ENCODE data around the gene POU2AF2. TPM values are rescaled to one million over a fixed set of nuclear protein-coding genes. Genes with fewer than 3 reads are reported as not detected.
"Not testable (repeated sequence)": the region's sequence is repeated elsewhere in the genome, so short reads cannot be mapped to it uniquely, and the experiment has no call there.

POU2AF2 gene
- not detected for polyA plus RNA-seq (ENCODE audit: insufficient read length)
- long read RNA-seq, donor 1 = 0 reads
- long read RNA-seq, donor 2 = 0 reads
- long read RNA-seq, donor 3 = 0 reads
- long read RNA-seq, donor 4 = 0 reads
- long read RNA-seq, donor 5 = 0 reads
- long read RNA-seq, donor 6 = 0 reads
- long read RNA-seq, donor 7 = 0 reads
- long read RNA-seq, donor 8 = 0 reads

GRCh38 chr11:111245425-111245824 lies at the start of gene POU2AF2:
POU2AF2 (plus strand) TSS chr11:111245725; CDS start chr11:111245854, 129 bp downstream.
- DNase-seq = no peak

GRCh38 chr11:111200010-111200534 lies 45.5 kb upstream of the POU2AF2 start:
- DNase-seq = no peak

- DNase-seq = no peak
Measured at GRCh38 chr11:111204211-111204610, 41.3 kb upstream of the POU2AF2 start.

GRCh38 chr11:111205632-111206385 lies 39.7 kb upstream of the POU2AF2 start:
- DNase-seq = no peak

GRCh38 chr11:111206472-111206871 lies 39.1 kb upstream of the POU2AF2 start:
- DNase-seq = no peak

- DNase-seq = no peak
Measured at GRCh38 chr11:111207213-111207612, 38.3 kb upstream of the POU2AF2 start.

- DNase-seq = no peak
Measured at GRCh38 chr11:111209543-111210355, 35.8 kb upstream of the POU2AF2 start.

- DNase-seq = no peak
Measured at GRCh38 chr11:111213256-111213655, 32.3 kb upstream of the POU2AF2 start.

- DNase-seq = no peak
Measured at GRCh38 chr11:111220721-111221120, 24.8 kb upstream of the POU2AF2 start.

GRCh38 chr11:111221208-111221607 lies 24.3 kb upstream of the POU2AF2 start:
- DNase-seq = no peak

- not testable (repeated sequence) for DNase-seq
Measured at GRCh38 chr11:111221936-111222335, 23.6 kb upstream of the POU2AF2 start.

GRCh38 chr11:111222821-111223455 lies 22.6 kb upstream of the POU2AF2 start:
- DNase-seq = not testable (repeated sequence)

- DNase-seq = no peak
Measured at GRCh38 chr11:111225881-111226280, 19.6 kb upstream of the POU2AF2 start.

GRCh38 chr11:111229604-111230003 lies 15.9 kb upstream of the POU2AF2 start:
- no peak for DNase-seq

- no peak for DNase-seq
Measured at GRCh38 chr11:111230122-111230465, 15.4 kb upstream of the POU2AF2 start.

- no peak for DNase-seq
Measured at GRCh38 chr11:111231836-111232235, 13.7 kb upstream of the POU2AF2 start.

- DNase-seq = no peak
Measured at GRCh38 chr11:111236383-111236782, 9.1 kb upstream of the POU2AF2 start.

- DNase-seq = no peak
Measured at GRCh38 chr11:111237926-111238325, 7.6 kb upstream of the POU2AF2 start.

GRCh38 chr11:111246956-111247355 lies 1.4 kb downstream of the POU2AF2 start:
- no peak for DNase-seq

- DNase-seq = no peak
Measured at GRCh38 chr11:111250936-111251335, 5.4 kb downstream of the POU2AF2 start.

- DNase-seq = no peak
Measured at GRCh38 chr11:111253131-111253530, 7.6 kb downstream of the POU2AF2 start.

- no peak for DNase-seq
Measured at GRCh38 chr11:111253630-111254029, 8.1 kb downstream of the POU2AF2 start.
